Measurements from ENCODE around the gene PIGQ.

- TF ChIP-seq PHF21A (CRISPR knock-in tag; IDR thresholded peaks at IDR 0.05) (no peak), PLRG1 (conservative IDR thresholded peaks at IDR 0.05) (no peak), EZH2 (conservative IDR thresholded peaks at IDR 0.05; ENCODE audit: low read depth, low read length) (no peak), ZBTB7A (CRISPR knock-in tag; IDR thresholded peaks at IDR 0.05) (no peak)
These were observed at the start of gene PIGQ for GRCh38 chr16:569445-570254.

Measured in HepG2 (cell line).